ENCODE results near the gene OSTF1. TPM values are rescaled to one million over a fixed set of nuclear protein-coding genes. Genes with fewer than 3 reads are reported as not detected.

The OSTF1 gene
- polyA plus RNA-seq, 3 donors = 14.3 to 76.3 (median 44.0) TPM

- 31 to 55% (median 52%) methylated on average over 4 of the region's 4 CpGs for WGBS, 3 donors
- no peak overlapping the region for H3K27ac ChIP-seq (ENCODE audit: low read depth, low read length)
Measured at GRCh38 chr9:75185585-75186170, 97.4 kb downstream of the OSTF1 start.

- WGBS, 3 donors = 28 to 34% (median 28%) methylated on average over 4 of the region's 4 CpGs
- H3K27ac ChIP-seq (ENCODE audit: low read depth, low read length) = no peak overlapping the region
Measured at GRCh38 chr9:75186767-75187380, 98.6 kb downstream of the OSTF1 start.

DNA sequence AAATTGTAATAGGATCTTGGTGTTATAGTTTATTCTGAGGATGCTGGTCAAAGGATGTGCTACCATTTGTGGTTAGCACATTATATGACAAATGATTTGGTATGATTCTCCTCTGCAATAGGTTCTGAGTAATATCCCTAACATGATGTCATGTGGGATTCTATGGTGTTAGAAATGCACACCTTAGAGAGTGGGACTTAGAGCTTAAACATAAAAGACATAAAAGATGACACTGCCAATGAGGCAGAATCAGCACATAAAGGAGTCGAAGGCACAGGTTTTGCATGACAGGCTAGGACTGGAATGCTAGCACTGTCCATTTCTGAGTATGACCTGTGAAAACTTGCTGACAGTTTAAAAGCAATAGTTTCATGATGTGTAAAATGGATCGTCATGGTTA is 100.4 kb downstream of the OSTF1 start:
- 70 to 96% (median 90%) methylated on average over 2 of the region's 2 CpGs for WGBS, 3 donors
- no peak overlapping the region for H3K27ac ChIP-seq (ENCODE audit: low read depth, low read length)

DNA sequence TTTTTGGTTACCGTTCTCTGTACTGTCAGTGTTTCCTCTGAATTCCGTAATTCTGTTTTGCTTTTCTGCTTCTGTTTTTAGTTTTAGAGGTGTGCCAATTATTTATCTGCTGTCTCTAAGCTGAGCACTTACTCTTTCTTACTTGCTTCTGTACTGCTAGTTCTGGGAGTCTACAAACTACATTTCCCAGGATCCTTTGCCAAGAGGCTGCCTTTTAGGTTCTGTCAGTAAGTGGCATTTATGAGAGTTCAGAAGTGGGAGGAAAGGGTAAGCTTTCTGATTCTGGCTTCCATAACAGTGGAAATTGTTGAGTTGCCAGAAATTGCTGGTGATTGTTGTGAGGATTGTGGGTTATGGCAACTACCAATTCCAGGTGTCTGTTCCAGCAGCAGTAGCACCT is 102.4 kb downstream of the OSTF1 start:
- 74 to 84% (median 80%) methylated on average over 2 of the region's 2 CpGs for WGBS, 3 donors

More for the DNA sequence above, 102.4 kb downstream of the OSTF1 start:
- no peak overlapping the region for H3K27ac ChIP-seq (ENCODE audit: low read depth, low read length)

Other genes with a start within 250 kb of the OSTF1 start
- gene TRPM6, start 200.6 kb upstream of the OSTF1 start, polyA plus RNA-seq = under 1 TPM; 0.09 to 0.68 (median 0.22) TPM
- gene C9orf40, start 135.6 kb upstream of the OSTF1 start, polyA plus RNA-seq = 1 to 10 TPM; 1.2 to 3.3 (median 3.3) TPM
- gene CARNMT1, start 60.2 kb upstream of the OSTF1 start, polyA plus RNA-seq = 1 to 10 TPM; 3.7 to 4.5 (median 4.2) TPM
- 10 to 100 TPM; 31.5 to 57.7 (median 43.4) TPM for gene NMRK1, start 359 bp upstream of the OSTF1 start, polyA plus RNA-seq